ENCODE data around the gene PRSS50. TPM values are rescaled to one million over a fixed set of nuclear protein-coding genes. Genes with fewer than 3 reads are reported as not detected.

The PRSS50 gene
- total and polyA plus RNA-seq, 2 experiments from 2014 or later, result 2.0 to 3.2 TPM

- Histone ChIP-seq H3K4me1 (ENCODE audit: low read depth) (no peaks in the 10 kb centered on the region), H3K36me3 (no peaks in the 10 kb centered on the region), H3K27ac (no peak overlapping the region), H3K4me3 (no peak overlapping the region), H3K27me3 (no peaks in the 10 kb centered on the region), H3K9me3 (ENCODE audit: low read depth) (no peaks in the 10 kb centered on the region)
- DNase-seq (ENCODE audit: low read depth in 1 of 2, low spot score in 1 of 2), result no peak
- no peak for TF ChIP-seq CTCF (IDR thresholded peaks at IDR 0.05; ENCODE audit: low read depth, low read length)
These were observed 48.3 kb downstream of the PRSS50 start for GRCh38 chr3:46669191-46669999.

DNA sequence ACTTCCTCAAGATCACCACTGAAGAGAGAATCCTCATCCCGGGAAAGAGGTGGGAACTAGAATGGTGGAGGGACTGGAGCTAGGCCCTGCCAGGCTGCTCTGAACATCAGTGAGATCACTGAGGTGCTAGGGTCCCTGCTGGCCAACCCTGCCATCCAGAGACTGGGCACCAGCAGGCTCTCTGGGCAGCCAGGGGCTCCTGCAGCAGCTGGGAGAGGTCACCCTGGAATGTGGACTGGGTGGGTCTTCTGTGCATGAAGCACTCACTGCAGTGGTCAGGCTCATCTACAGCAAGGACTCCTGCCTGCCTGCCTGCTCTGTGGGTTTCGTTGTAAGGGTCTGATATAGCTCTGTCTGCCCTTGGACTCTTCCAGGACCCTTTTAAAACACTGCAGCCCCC is 49.1 kb downstream of the PRSS50 start:
- H3K4me3 ChIP-seq, result no peak overlapping the region
- no peaks in the 10 kb centered on the region for H3K4me1 ChIP-seq (ENCODE audit: low read depth)
- no peaks in the 10 kb centered on the region for H3K9me3 ChIP-seq (ENCODE audit: low read depth)
- H3K36me3 ChIP-seq, result no peaks in the 10 kb centered on the region
- no peak for DNase-seq (ENCODE audit: low read depth in 1 of 2, low spot score in 1 of 2)
- no peak for TF ChIP-seq CTCF (IDR thresholded peaks at IDR 0.05; ENCODE audit: low read depth, low read length)
- H3K27ac ChIP-seq, result no peak overlapping the region
- H3K27me3 ChIP-seq, result no peaks in the 10 kb centered on the region

DNA sequence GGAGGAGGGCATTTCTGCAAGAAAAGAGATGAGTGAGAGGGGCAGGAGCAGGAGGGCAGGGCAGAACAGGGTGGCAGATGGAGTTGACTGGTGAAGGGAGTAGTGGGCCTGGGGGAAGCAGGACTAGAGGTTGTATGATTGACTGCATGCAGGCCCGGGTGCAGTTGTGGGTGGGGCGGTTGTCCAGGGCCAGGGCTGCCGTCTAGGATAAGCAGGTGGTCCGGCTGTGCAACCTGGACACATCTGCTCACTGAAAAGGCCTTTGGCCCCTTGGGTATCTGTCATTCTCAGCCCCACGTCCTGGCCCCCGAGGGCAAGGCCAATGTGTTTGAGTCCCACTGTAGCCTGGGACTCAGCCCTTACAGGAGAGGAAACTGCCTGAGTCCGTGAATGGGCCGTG is 49.6 kb downstream of the PRSS50 start:
- no peaks in the 10 kb centered on the region for H3K36me3 ChIP-seq
- no peak for TF ChIP-seq CTCF (IDR thresholded peaks at IDR 0.05; ENCODE audit: low read depth, low read length)
- no peaks in the 10 kb centered on the region for H3K27me3 ChIP-seq
- no peak overlapping the region for H3K27ac ChIP-seq
- peaks cover 2% of the 10 kb centered on the region for H3K4me1 ChIP-seq (ENCODE audit: low read depth)
- H3K4me3 ChIP-seq, result no peak overlapping the region
- no peaks in the 10 kb centered on the region for H3K9me3 ChIP-seq (ENCODE audit: low read depth)
- no peak for DNase-seq (ENCODE audit: low read depth in 1 of 2, low spot score in 1 of 2)

DNA sequence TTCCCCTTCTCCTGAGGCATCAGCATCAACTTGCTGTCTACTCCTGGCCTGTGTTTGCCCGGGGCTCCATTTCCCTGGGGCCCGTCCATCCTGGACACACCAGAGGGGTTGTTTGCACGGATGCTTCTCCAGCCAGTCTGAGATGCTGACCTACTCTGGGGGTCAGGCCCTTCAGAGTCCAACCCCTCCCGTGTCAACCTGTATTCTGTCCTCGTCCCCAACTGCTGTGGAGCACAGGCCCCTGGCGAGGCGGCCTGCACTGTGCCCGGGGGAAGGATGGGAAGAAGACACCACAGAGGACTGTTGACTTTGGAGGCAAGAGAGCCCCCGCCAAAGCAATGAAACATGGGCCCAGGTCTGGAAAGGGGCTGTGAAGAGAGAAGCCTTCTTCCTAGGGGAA is 50.0 kb downstream of the PRSS50 start:
- no peak for DNase-seq (ENCODE audit: low read depth in 1 of 2, low spot score in 1 of 2)
- H3K27ac ChIP-seq, result no peak overlapping the region
- H3K27me3 ChIP-seq, result no peaks in the 10 kb centered on the region
- no peaks in the 10 kb centered on the region for H3K9me3 ChIP-seq (ENCODE audit: low read depth)
- no peak for TF ChIP-seq CTCF (IDR thresholded peaks at IDR 0.05; ENCODE audit: low read depth, low read length)
- peaks cover 7% of the 10 kb centered on the region for H3K4me1 ChIP-seq (ENCODE audit: low read depth)
- no peaks in the 10 kb centered on the region for H3K36me3 ChIP-seq
- no peak overlapping the region for H3K4me3 ChIP-seq

- Histone ChIP-seq H3K4me1 (ENCODE audit: low read depth) (peaks cover 11% of the 10 kb centered on the region), H3K36me3 (no peaks in the 10 kb centered on the region), H3K4me3 (no peak overlapping the region), H3K9me3 (ENCODE audit: low read depth) (no peaks in the 10 kb centered on the region), H3K27ac (no peak overlapping the region), H3K27me3 (no peaks in the 10 kb centered on the region)
- no peak for DNase-seq (ENCODE audit: low read depth in 1 of 2, low spot score in 1 of 2)
- no peak for TF ChIP-seq CTCF (IDR thresholded peaks at IDR 0.05; ENCODE audit: low read depth, low read length)
These were observed 50.5 kb downstream of the PRSS50 start for GRCh38 chr3:46667061-46667621.

All from cardiac muscle cell (in vitro differentiated cells and primary cell).